Astrocyte (in vitro differentiated cells and primary cell): Measurements from ENCODE around the gene AGPAT3.

ENCODE experiments used
- EZH2 ChIP-seq: IDR thresholded peaks from 2 replicates; pipeline ENCODE4 v1.6.1; 2012; ENCODE audit warnings: mild to moderate bottlenecking, low read length, inconsistent platforms; ENCODE audit not compliant: insufficient read depth
- TF ChIP-seq, protein P1 (sequence below): IDR thresholded peaks from 2 replicates; pipeline ENCODE4 v1.5.1; 2011; ENCODE audit warnings: low read depth, mild to moderate bottlenecking, inconsistent platforms, low read length, moderate library complexity; ENCODE audit not compliant: insufficient read depth

DNA sequence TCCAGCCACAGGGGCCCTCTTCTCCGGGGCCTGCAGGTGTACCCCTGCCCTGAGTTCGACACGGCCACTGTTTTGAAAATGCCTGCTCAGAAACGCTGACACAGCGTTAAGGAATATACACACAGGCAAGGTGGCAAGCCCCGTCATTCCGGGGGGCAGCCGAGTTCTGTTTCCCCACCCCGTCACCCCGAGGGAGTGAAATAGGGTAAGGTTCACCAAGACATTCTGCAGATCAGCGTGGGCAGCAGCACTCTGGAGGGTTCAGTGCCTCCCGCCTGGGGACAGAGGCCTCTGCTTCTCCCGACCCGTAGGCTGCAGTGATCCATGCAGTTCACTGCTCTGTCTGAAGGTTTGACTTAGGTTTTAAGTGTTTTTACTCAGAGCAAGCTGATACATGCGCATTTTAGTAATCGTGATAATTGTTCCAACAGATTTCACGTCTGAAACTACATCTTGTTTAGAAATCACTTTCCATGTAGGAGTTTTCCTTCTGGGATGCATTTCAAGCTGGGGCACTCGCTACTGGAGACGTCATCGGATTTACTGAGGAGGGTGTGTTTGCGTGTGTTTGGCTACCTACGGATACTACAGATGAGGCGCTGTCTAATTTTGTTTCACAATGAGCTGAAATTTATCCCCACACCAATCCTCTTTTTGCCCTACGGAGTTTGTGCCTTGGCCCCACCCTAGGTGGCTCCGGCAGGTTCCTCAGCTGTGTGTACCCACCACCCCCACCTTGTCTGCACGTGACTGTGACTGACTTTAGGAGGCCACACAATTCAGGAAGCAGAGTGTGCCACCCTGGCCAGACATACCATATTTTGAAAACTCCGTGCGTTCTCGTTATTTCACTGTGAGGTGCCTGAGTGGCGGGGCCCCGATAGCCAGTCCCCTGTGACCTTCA is 63.5 kb downstream of the AGPAT3 start:
- TF ChIP-seq, protein P1, sequence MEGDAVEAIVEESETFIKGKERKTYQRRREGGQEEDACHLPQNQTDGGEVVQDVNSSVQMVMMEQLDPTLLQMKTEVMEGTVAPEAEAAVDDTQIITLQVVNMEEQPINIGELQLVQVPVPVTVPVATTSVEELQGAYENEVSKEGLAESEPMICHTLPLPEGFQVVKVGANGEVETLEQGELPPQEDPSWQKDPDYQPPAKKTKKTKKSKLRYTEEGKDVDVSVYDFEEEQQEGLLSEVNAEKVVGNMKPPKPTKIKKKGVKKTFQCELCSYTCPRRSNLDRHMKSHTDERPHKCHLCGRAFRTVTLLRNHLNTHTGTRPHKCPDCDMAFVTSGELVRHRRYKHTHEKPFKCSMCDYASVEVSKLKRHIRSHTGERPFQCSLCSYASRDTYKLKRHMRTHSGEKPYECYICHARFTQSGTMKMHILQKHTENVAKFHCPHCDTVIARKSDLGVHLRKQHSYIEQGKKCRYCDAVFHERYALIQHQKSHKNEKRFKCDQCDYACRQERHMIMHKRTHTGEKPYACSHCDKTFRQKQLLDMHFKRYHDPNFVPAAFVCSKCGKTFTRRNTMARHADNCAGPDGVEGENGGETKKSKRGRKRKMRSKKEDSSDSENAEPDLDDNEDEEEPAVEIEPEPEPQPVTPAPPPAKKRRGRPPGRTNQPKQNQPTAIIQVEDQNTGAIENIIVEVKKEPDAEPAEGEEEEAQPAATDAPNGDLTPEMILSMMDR, result no peak
- no peak for TF ChIP-seq EZH2
